GM18907 (cell line): ENCODE measurements around the gene MMAB.
"Not testable (repeated sequence)": the region's sequence is repeated elsewhere in the genome, so short reads cannot be mapped to it uniquely, and the experiment has no call there.

Experiments used
- ATAC-seq: cut with Tn5 transposase; IDR thresholded peaks from one replicate; pipeline ENCODE4 v1.9.1; 2021; ENCODE audit warnings: mild to moderate bottlenecking, moderate library complexity; ENCODE audit not compliant: unreplicated experiment

Gene MMAB

GRCh38 chr12:109604132-109604585, 30.9 kb upstream of the MMAB start:
- no peak for ATAC-seq

DNA sequence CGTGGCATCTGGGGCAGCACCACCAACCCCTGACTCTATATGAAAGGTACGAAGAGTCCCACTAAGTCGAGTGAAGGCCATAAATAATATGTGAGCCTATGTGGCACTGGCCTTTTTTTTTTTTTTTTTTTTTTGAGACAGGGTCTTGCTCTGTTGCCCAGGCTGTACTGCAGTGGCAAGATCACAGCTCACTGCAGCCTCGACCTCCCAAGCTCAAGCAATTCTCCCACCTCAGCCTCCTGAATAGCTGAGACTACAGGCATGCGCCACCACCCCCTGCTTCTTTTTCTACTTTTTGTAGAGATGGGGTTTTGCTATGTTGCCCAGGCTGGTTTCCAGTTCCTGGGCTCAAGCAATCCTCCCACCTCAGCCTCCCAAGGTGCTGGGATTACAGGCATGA, 28.8 kb upstream of the MMAB start:
- ATAC-seq, result not testable (repeated sequence)

DNA sequence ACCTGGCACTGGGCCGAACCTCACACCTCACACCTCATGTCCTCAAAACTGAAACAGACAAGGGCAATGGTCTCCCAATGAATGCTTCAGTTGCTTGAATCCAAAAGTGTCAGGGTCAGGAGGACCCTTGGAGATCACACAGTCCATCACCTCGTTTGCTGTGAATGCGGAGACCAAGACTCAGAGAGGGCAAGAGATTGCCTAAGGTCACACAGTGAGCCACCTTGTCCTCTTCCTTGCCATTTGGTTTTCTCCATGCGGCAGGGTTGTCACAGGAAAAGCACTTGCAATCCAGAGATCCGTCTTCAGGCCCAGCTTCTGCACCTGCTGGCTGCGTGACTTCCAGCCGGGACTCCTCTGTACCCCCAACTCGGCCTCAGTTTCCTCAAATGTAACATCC, 28.3 kb upstream of the MMAB start:
- no peak for ATAC-seq

GRCh38 chr12:109600995-109601394, 27.7 kb upstream of the MMAB start:
- no peak for ATAC-seq

GRCh38 chr12:109600481-109600880, 27.2 kb upstream of the MMAB start:
- no peak for ATAC-seq

DNA sequence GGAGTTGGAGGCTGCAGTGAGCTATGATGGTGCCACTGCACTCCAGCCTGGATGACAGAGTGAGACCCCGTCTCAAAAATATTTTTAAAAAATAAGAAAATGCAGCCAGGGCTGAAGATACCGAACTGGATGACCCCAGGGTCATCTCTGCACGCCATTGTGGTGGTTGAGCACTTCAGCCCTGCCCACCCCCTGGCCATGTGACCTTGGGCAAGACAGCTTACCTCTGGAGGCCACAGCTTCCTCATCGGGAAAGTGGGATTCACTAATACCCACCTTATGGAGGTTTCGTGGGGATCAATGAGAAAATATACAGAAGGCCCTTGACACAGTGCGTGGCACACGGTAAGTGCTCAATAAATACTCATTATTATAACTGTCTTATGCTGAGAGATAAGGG, 25.8 kb upstream of the MMAB start:
- ATAC-seq, result no peak

DNA sequence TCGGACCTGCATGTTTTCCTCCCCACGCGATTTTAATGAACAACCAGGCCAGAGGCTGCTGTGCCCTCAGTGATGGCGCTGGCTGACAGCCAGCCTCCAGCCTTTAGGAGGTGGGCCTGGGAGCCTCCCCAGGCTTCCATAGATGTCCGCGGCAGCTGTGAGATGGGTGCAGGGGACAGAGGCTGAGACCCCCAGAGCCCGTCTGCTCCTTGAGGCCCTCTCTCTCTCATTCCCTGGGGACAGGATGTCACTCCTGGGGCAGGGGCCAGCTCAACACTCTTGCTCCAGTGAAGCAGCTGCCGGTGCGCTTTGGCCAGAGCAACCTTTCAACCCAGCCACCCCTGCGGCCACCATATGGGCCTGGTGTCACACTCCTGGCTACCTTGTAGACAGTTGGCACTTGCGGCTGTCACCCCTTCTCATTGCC, 25.1 kb upstream of the MMAB start:
- ATAC-seq, result no peak

DNA sequence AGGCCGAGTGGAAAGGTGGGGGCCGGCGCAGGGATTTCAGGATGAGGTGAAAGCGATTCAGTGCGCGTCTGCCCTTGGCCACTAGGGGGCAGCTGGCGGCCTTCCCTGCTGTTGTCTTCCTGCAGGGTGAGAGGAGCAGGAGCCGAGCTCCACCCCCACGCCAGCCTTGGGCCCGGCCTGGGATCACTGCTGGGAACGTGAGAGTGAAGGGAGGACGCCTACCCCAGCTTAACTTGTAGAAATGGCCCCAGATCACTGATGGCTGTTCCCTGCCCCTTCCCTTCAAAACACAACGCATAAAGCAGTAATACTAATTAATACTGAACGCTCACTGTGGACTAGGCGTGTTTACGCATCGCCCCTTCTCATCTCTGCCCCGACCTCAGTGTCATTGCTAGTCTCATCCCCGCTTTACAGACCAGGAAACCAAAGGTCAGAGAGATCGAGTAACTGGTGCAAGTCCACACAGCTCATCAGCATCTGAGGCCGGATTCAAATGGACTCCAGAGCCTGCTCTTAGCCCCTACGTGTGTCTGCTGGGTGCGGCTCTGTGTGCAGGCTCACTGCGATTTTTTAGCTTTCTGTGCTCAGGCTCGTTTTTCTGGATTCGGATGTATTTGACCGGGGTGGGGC, 24.6 kb upstream of the MMAB start:
- ATAC-seq, result no peak

DNA sequence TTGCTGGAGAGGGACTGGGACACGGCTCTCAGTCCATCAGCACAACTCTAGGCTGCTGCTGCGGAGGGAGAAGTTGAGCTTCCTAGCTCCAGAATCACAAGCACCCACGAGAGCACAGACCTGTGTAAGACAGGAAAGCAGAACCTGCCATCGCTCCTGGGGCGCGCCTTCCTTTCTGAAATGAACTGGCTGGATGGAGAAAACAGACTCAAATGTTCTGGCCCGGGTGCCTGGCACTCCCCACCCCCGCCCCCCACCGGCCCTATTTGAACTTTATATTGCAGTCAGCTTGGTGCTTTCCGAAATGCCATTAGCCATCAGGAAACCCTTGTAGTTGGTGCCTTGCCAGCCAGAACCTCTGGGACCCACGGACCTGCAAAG, 24.1 kb upstream of the MMAB start:
- ATAC-seq, result no peak

GRCh38 chr12:109596418-109597244, 23.3 kb upstream of the MMAB start:
- no peak for ATAC-seq

DNA sequence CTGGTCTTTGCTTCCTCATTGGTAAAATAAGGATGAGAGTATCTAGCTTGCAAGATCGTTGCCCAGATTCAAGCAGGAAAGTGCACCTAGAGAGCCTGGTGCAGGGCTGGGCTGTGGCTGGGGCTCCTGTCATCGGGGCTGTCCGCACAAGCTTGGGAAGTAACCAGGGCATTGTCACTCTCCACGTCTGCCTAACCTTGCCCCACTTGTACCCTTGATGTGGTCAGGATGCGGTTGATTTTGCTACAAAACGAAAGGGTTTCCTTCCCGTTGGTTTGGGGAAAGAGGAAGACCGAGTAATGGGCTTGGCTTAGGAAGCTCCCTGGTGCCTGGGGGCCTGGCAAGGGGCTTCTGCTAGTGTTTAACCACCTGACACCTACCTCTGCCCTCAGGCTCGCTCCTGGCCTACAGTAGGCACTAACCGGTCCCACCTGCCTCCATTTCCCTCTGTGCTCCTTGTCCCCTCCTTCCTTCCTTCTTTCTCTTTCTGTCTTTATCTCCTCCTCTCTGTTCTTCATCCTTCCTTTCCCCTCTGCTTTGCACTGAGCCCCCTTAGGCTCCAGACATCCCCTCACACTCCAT, 22.1 kb upstream of the MMAB start:
- no peak for ATAC-seq

DNA sequence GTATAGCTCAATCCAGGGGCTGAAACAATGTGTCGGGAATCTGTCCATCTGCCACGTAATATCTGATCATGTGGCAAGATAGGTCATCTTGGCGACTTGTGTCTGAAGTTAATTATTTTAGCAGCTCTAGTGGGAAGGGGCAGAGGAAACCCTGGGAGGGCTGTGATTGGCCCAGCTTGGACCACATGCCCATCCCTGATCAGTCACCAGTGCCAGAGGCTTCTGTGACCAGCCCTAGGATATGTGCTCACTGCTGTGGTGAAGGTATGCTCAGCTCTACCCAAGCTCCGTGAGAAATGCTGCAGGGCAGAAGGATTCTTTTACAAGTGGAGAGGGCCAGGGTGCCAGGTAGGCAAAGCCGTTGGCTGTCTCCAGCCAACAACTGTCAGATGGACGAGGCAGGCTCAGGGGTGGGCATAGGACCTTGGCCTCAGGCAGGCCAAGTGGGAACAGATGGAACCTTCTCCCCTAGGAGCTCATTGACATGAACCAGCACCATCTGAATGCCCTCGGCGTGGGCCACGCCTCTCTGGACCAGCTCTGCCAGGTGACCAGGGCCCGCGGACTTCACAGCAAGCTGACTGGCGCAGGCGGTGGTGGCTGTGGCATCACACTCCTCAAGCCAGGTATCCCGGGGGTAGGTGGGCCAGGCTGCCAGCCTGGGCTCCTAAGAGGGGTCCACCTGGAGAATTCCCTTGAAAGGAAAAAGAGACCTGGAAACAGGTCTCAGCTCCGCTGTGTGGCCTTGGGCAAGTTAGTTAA, 21.4 kb upstream of the MMAB start:
- ATAC-seq, result no peak

DNA sequence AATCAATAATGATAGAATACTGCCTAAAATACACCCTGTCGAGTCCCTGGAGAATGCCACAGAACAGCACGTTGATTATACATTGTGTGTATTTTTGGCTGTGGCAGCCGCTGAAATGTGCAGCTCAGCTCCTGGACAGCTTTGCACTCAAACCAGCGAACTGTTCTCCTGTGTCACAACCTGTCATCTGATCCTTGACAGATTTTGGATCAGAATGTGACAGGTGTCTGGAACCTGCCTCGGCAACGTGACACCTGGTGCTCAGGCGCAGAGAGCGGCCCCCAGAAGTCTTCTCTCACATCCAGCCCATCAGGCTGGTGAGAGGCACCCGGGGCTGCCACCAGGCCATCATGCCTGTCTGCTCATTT, 19.6 kb upstream of the MMAB start:
- no peak for ATAC-seq

GRCh38 chr12:109592195-109592904, 19.0 kb upstream of the MMAB start:
- ATAC-seq, result no peak

DNA sequence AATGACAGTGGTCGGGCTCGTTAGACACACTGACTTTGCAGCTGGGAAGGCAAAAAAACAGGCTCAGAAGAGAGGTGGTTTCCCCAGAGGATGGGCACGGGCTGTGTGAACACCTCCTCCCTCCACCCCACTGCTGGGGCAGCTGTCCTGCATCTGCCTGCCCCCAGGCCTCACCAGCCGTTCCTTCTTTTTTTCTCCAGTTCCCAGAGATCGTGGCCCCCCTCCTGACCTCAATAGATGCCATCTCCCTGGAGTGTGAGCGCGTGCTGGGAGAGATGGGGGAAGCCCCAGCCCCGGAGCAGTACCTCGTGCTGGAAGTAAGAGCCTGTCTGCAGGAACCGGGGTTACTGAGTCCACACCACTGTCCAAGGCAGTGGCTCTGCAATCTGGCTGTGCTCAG, 17.7 kb upstream of the MMAB start:
- ATAC-seq, result no peak

DNA sequence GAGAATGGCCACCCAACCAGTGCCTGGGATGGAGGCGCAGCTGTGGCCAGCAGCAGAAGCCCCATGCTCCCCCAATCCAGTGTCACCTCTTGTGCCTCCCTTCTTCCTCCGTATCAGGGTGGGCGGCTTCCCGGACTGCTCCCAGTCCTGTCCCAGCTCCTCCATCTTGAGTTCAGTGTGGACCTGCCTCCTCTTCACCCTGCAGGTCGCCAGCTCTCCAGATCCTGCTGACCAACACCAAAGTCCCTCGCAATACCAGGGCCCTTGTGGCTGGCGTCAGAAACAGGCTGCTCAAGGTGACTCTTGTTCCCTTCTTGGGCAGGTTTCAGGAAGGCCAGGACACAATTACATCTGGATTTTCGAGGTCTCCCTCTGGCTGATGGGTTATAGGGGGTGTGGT, 17.3 kb upstream of the MMAB start:
- no peak for ATAC-seq

DNA sequence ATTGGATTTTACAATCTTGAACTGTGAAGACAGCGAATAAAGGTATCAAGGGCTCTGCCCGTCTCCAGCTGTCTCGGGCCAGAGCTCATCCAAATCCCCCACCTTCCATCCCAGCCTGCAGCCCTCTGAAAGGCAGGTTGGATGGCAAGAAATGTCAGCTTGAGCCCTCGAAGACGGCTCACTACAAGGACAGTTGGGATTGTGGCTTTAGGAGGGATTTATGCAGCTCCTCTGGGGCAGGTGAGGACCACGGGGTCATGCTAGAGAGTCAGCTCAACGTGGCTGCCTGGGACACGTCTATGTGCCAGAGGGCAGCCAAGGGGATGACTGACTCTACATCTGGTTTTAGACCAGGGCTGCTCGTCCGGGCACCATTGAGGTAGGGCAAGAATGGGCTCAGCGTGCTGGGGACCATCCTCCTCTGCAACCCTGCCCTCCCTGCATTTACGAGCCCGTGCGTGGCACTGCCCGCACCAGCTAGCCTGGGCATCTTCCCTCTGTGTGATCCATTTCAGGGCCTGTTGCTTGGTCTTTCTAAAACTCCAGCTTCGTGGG, 16.5 kb upstream of the MMAB start:
- ATAC-seq, result no peak

- ATAC-seq, result no peak
Observed at GRCh38 chr12:109589240-109589590, 15.9 kb upstream of the MMAB start.

DNA sequence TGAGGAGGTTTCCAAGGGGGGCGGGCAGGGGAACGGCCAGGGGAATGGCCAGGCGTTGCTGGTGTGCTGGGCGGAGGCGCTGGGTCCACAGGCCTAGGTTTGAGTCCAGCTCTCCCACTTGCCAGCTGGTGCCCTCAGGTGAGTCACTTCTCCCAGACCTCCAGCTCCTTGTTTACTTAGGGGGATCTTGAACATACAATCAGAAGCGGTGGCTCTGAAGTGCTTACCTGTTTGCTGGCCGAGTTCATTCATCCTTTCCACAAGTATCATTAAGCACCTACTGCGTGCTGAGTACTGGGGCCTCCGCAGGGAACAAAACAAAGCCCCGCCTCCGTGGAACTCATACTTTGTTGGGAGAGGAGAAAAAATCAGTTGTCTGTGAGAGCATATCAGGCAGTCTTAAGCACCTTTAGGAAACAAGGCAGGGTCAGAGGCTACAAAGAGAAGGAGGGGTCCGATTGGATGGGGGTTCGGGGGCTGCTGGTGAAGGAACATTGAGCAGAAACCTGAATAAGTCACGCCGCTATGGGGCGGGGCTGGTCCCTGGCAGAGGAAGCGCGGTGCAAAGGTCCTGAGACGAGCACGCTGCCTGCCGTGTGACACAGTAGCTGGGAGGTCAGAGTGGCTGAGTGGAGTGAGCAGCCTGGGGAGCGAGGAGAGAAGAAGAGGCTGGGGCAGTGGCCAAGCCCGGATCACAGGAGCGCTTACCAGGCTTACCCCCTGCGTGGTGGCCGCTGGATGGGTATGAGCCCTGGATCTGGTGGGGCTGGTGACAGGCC, 15.3 kb upstream of the MMAB start:
- ATAC-seq, result no peak

- ATAC-seq, result no peak
Observed at GRCh38 chr12:109587921-109588320, 14.6 kb upstream of the MMAB start.
